ENCODE results near the gene ADCY1. TPM values are rescaled to one million over a fixed set of nuclear protein-coding genes. Genes with fewer than 3 reads are reported as not detected.
A peak's percentile ranks its signal among the peaks of the same experiment; 100 is the strongest.
"Not testable (repeated sequence)": the region's sequence is repeated elsewhere in the genome, so short reads cannot be mapped to it uniquely, and the experiment has no call there.

Gene ADCY1
- total and polyA plus RNA-seq, 4 donors = 0.33 to 20.1 (median 4.1) TPM

- DNase-seq (ENCODE audit: low spot score) = not testable (repeated sequence)
Observed at GRCh38 chr7:45731692-45732443, 157.7 kb downstream of the ADCY1 start.

GRCh38 chr7:45738920-45739319 is 164.8 kb downstream of the ADCY1 start:
- H3K27me3 ChIP-seq (ENCODE audit: control insufficient read depth in 4 of 4, insufficient read depth in 4 of 4, low read length in 3 of 4); DNase-seq (ENCODE audit: low spot score); H3K36me3 ChIP-seq (ENCODE audit: control insufficient read depth in 4 of 4, insufficient read depth in 3 of 4, low read depth in 1 of 4, low read length in 3 of 4); H3K4me1 ChIP-seq (ENCODE audit: control insufficient read depth in 4 of 4, insufficient read depth in 4 of 4, low read length in 3 of 4); H3K9me3 ChIP-seq (ENCODE audit: control insufficient read depth in 4 of 4, low read length in 3 of 4); H3K4me3 ChIP-seq (ENCODE audit: low read depth in 1 of 3, low read length in 3 of 3); H3K9ac ChIP-seq (ENCODE audit: low read depth in 1 of 2, low read length in 2 of 2); H3K27ac ChIP-seq (ENCODE audit: low read depth in 1 of 2, low read length in 2 of 2): not testable (repeated sequence)
- WGBS = 96% methylated on average over 9 of the region's 9 CpGs

More at GRCh38 chr7:45731692-45732443, 157.7 kb downstream of the ADCY1 start:
- H3K4me3 ChIP-seq (ENCODE audit: low read depth in 1 of 3, low read length in 3 of 3); H3K9me3 ChIP-seq (ENCODE audit: control insufficient read depth in 4 of 4, low read length in 3 of 4); H3K4me1 ChIP-seq (ENCODE audit: control insufficient read depth in 4 of 4, insufficient read depth in 4 of 4, low read length in 3 of 4); H3K27ac ChIP-seq (ENCODE audit: low read depth in 1 of 2, low read length in 2 of 2); H3K36me3 ChIP-seq (ENCODE audit: control insufficient read depth in 4 of 4, insufficient read depth in 3 of 4, low read depth in 1 of 4, low read length in 3 of 4); H3K9ac ChIP-seq (ENCODE audit: low read depth in 1 of 2, low read length in 2 of 2); H3K27me3 ChIP-seq (ENCODE audit: control insufficient read depth in 4 of 4, insufficient read depth in 4 of 4, low read length in 3 of 4): not testable (repeated sequence)
- 87% methylated on average over 5 of the region's 5 CpGs for WGBS

GRCh38 chr7:45740573-45740972 is 166.4 kb downstream of the ADCY1 start:
- H3K4me1 ChIP-seq (ENCODE audit: control insufficient read depth in 4 of 4, insufficient read depth in 4 of 4, low read length in 3 of 4); H3K27me3 ChIP-seq (ENCODE audit: control insufficient read depth in 4 of 4, insufficient read depth in 4 of 4, low read length in 3 of 4); H3K9me3 ChIP-seq (ENCODE audit: control insufficient read depth in 4 of 4, low read length in 3 of 4); H3K27ac ChIP-seq (ENCODE audit: low read depth in 1 of 2, low read length in 2 of 2); H3K36me3 ChIP-seq (ENCODE audit: control insufficient read depth in 4 of 4, insufficient read depth in 3 of 4, low read depth in 1 of 4, low read length in 3 of 4); H3K4me3 ChIP-seq (ENCODE audit: low read depth in 1 of 3, low read length in 3 of 3); H3K9ac ChIP-seq (ENCODE audit: low read depth in 1 of 2, low read length in 2 of 2); DNase-seq (ENCODE audit: low spot score): not testable (repeated sequence)
- 98% methylated on average over 3 of the region's 3 CpGs for WGBS

- H3K4me1 ChIP-seq (ENCODE audit: control insufficient read depth in 4 of 4, insufficient read depth in 4 of 4, low read length in 3 of 4); H3K4me3 ChIP-seq (ENCODE audit: low read depth in 1 of 3, low read length in 3 of 3); H3K27me3 ChIP-seq (ENCODE audit: control insufficient read depth in 4 of 4, insufficient read depth in 4 of 4, low read length in 3 of 4); H3K9ac ChIP-seq (ENCODE audit: low read depth in 1 of 2, low read length in 2 of 2); H3K9me3 ChIP-seq (ENCODE audit: control insufficient read depth in 4 of 4, low read length in 3 of 4); H3K36me3 ChIP-seq (ENCODE audit: control insufficient read depth in 4 of 4, insufficient read depth in 3 of 4, low read depth in 1 of 4, low read length in 3 of 4); H3K27ac ChIP-seq (ENCODE audit: low read depth in 1 of 2, low read length in 2 of 2); DNase-seq (ENCODE audit: low spot score): not testable (repeated sequence)
- peak; percentile 16 for TF ChIP-seq CTCF (IDR thresholded peaks at IDR 0.05; ENCODE audit: low read depth, low read length, missing input control)
- peak; percentile 50 to 66 for TF ChIP-seq RAD21 (IDR thresholded peaks at IDR 0.05)
Observed at GRCh38 chr7:45748976-45749375, 174.8 kb downstream of the ADCY1 start.

- H3K27ac ChIP-seq (ENCODE audit: low read depth in 1 of 2, low read length in 2 of 2); H3K4me1 ChIP-seq (ENCODE audit: control insufficient read depth in 4 of 4, insufficient read depth in 4 of 4, low read length in 3 of 4); H3K27me3 ChIP-seq (ENCODE audit: control insufficient read depth in 4 of 4, insufficient read depth in 4 of 4, low read length in 3 of 4); H3K9me3 ChIP-seq (ENCODE audit: control insufficient read depth in 4 of 4, low read length in 3 of 4); H3K4me3 ChIP-seq (ENCODE audit: low read depth in 1 of 3, low read length in 3 of 3); DNase-seq (ENCODE audit: low spot score); H3K36me3 ChIP-seq (ENCODE audit: control insufficient read depth in 4 of 4, insufficient read depth in 3 of 4, low read depth in 1 of 4, low read length in 3 of 4); H3K9ac ChIP-seq (ENCODE audit: low read depth in 1 of 2, low read length in 2 of 2): not testable (repeated sequence)
- 95% methylated on average over 2 of the region's 2 CpGs for WGBS
Observed at GRCh38 chr7:45751352-45751751, 177.2 kb downstream of the ADCY1 start.

GRCh38 chr7:45756333-45756732 is 182.2 kb downstream of the ADCY1 start:
- H3K9ac ChIP-seq (ENCODE audit: low read depth in 1 of 2, low read length in 2 of 2); H3K4me1 ChIP-seq (ENCODE audit: control insufficient read depth in 4 of 4, insufficient read depth in 4 of 4, low read length in 3 of 4); H3K27ac ChIP-seq (ENCODE audit: low read depth in 1 of 2, low read length in 2 of 2); H3K4me3 ChIP-seq (ENCODE audit: low read depth in 1 of 3, low read length in 3 of 3); H3K36me3 ChIP-seq (ENCODE audit: control insufficient read depth in 4 of 4, insufficient read depth in 3 of 4, low read depth in 1 of 4, low read length in 3 of 4); H3K27me3 ChIP-seq (ENCODE audit: control insufficient read depth in 4 of 4, insufficient read depth in 4 of 4, low read length in 3 of 4); DNase-seq (ENCODE audit: low spot score); H3K9me3 ChIP-seq (ENCODE audit: control insufficient read depth in 4 of 4, low read length in 3 of 4): not testable (repeated sequence)
- WGBS = 97% methylated on average over 3 of the region's 4 CpGs

Measured in liver (tissue), 9 donors.